HepG2 (cell line): ENCODE results near the gene FCHSD1. TPM values are rescaled to one million over a fixed set of nuclear protein-coding genes. Genes with fewer than 3 reads are reported as not detected.

Source experiments
- AFF4 ChIP-seq: sonication (generic); formaldehyde crosslinking; IDR thresholded peaks from 2 replicates; pipeline ENCODE4 v1.4.0; 2020; ENCODE audit warnings: missing genetic modification reagents
- ARNT2 ChIP-seq: sonication (generic); formaldehyde crosslinking; IDR thresholded peaks from 2 replicates; pipeline ENCODE4 v1.8.0; 2022; ENCODE audit warnings: mild to moderate bottlenecking, low read depth, missing genetic modification reagents, moderate library complexity
- GPN1 ChIP-seq: sonication (generic); formaldehyde crosslinking; IDR thresholded peaks from 2 replicates; pipeline ENCODE4 v1.5.1; 2020; ENCODE audit warnings: missing genetic modification reagents, borderline replicate concordance
- HDAC2 ChIP-seq: sonication (generic); formaldehyde crosslinking; IDR thresholded peaks from 2 replicates; pipeline ENCODE4 v1.4.0; 2020; ENCODE audit warnings: missing genetic modification reagents
- HNRNPLL ChIP-seq: fragments of 200-400 bp; formaldehyde crosslinking; IDR thresholded peaks from 2 replicates; pipeline ENCODE4 v1.6.1; 2017; ENCODE audit warnings: mild to moderate bottlenecking, low read depth, low read length; ENCODE audit not compliant: poor library complexity, severe bottlenecking
- KDM4B ChIP-seq: sonication (generic); formaldehyde crosslinking; IDR thresholded peaks from 2 replicates; pipeline ENCODE4 v1.4.0; 2020; ENCODE audit warnings: missing genetic modification reagents
- KLF15 ChIP-seq: sonication (generic); formaldehyde crosslinking; IDR thresholded peaks from 2 replicates; pipeline ENCODE4 v1.8.1; 2023; ENCODE audit warnings: borderline replicate concordance, mild to moderate bottlenecking, inconsistent platforms, missing genetic modification reagents, mixed read lengths
- MZF1 ChIP-seq: sonication (generic); formaldehyde crosslinking; IDR thresholded peaks from 2 replicates; pipeline ENCODE4 v1.8.1; 2023; ENCODE audit warnings: mild to moderate bottlenecking, missing genetic modification reagents, borderline replicate concordance
- POLR2A ChIP-seq, 2 experiments: IDR thresholded peaks; 2 replicates each; pipeline ENCODE4 v1.6.1; 2011; ENCODE audit warnings: low read depth in 2 of 2, low read length in 2 of 2, mild to moderate bottlenecking in 1 of 2, moderate library complexity in 1 of 2; ENCODE audit not compliant: insufficient read depth in 1 of 2
- POLR2AphosphoS5 ChIP-seq: IDR thresholded peaks from 2 replicates; pipeline ENCODE4 v1.6.1; 2012; ENCODE audit warnings: low read depth, low read length
- RBM39 ChIP-seq: fragments of 200-400 bp; formaldehyde crosslinking; IDR thresholded peaks from one replicate; pipeline ENCODE4 v1.6.1; 2018; ENCODE audit warnings: antibody characterized with exemption, mild to moderate bottlenecking, low read depth, low read length; ENCODE audit not compliant: poor library complexity, severe bottlenecking
- SP1 ChIP-seq, 2 experiments: fragments of 450-650 bp in 1 of 2; sonication (generic) in 1 of 2; formaldehyde crosslinking in 1 of 2; IDR thresholded peaks; 2 replicates each; pipeline versions ENCODE4 v1.4.0 to v1.6.1; 2016 to 2020; ENCODE audit warnings: missing genetic modification reagents in 1 of 2
- TAF15 ChIP-seq: fragments of 200-400 bp; formaldehyde crosslinking; IDR thresholded peaks from one replicate; pipeline ENCODE4 v1.6.1; 2018; ENCODE audit warnings: mild to moderate bottlenecking, low read depth, low read length; ENCODE audit not compliant: poor library complexity, severe bottlenecking
- ZBTB39 ChIP-seq: sonication (generic); formaldehyde crosslinking; IDR thresholded peaks from 2 replicates; pipeline ENCODE4 v1.5.0; 2020; ENCODE audit warnings: missing genetic modification reagents
- ZFP36L1 ChIP-seq: sonication (generic); formaldehyde crosslinking; IDR thresholded peaks from 2 replicates; pipeline ENCODE4 v1.8.0; 2022; ENCODE audit warnings: mild to moderate bottlenecking, missing genetic modification reagents, moderate library complexity
- ZFP90 ChIP-seq: sonication (generic); formaldehyde crosslinking; IDR thresholded peaks from 2 replicates; pipeline ENCODE4 v1.8.0; 2022; ENCODE audit warnings: missing genetic modification reagents, mild to moderate bottlenecking, inconsistent platforms, borderline replicate concordance
- ZNF205 ChIP-seq: IDR thresholded peaks from 2 replicates; pipeline ENCODE4 v1.6.1; 2018; ENCODE audit warnings: missing biosample characterization, missing genetic modification reagents
- ZNF225 ChIP-seq: sonication (generic); formaldehyde crosslinking; IDR thresholded peaks from 2 replicates; pipeline ENCODE4 v1.4.0; 2020; ENCODE audit warnings: mild to moderate bottlenecking, missing genetic modification reagents
- ZNF501 ChIP-seq: sonication (generic); formaldehyde crosslinking; IDR thresholded peaks from 2 replicates; pipeline ENCODE4 v1.5.1; 2020; ENCODE audit warnings: mild to moderate bottlenecking, moderate library complexity, missing genetic modification reagents
- ZNF614 ChIP-seq: IDR thresholded peaks from 2 replicates; pipeline ENCODE4 v1.6.1; 2018; ENCODE audit warnings: missing biosample characterization, missing genetic modification reagents, inconsistent platforms, borderline replicate concordance
- polyA plus RNA-seq, 8 experiments: library from polyadenylated mRNA; depleted of rRNA in 3 of 8; stranded (reverse) in 7 of 8; unstranded in 1 of 8; fragments of >200 nt; fragmentation: Illumina TruSeq in 4 of 8; extraction: Trizol in 4 of 8; gene quantifications; 2 replicates each; pipeline versions ENCODE4 v1.2.1 to v1.2.3, GENCODE V29; 2011 to 2016; ENCODE audit warnings: low read depth in 4 of 8, missing spikeins in 1 of 8, mixed read lengths in 1 of 8; ENCODE audit not compliant: insufficient read depth in 1 of 8
- total RNA-seq, 5 experiments: library from RNA; depleted of rRNA; stranded (reverse); fragments of >200 nt; fragmentation: Illumina TruSeq; extraction: Trizol; gene quantifications; 2 replicates each; pipeline ENCODE4 v1.2.3, GENCODE V29; 2016; ENCODE audit warnings: low read depth in 1 of 5

Gene FCHSD1
- total and polyA plus RNA-seq, 2 of the 13 experiments (the other 11 are each of a cell fraction or from before 2014, with no cell fraction given) = 5.5 to 15.4 TPM

- TF ChIP-seq ZFP90 (CRISPR knock-in tag) (0 out of 2 replicates have a peak, but pooled peaks have one; percentile 51), ZNF205 (CRISPR knock-in tag) (no peak), ZBTB39 (0 out of 2 replicates have a peak, but pooled peaks have one; percentile 22), MZF1 (no peak), HNRNPLL (peak; percentile 84), POLR2A (IDR thresholded peaks at IDR 0.05; ENCODE audit: insufficient read depth in 1 of 2, low read depth in 2 of 2, low read length in 2 of 2) (peak; percentile 67 to 90), GPN1 (CRISPR knock-in tag) (no peak), SP1 (IDR thresholded peaks at IDR 0.05) (no peak), SP1 (CRISPR knock-in tag; IDR thresholded peaks at IDR 0.05) (peak; percentile 90), KLF15 (CRISPR knock-in tag) (no peak), AFF4 (CRISPR knock-in tag) (no peak), POLR2AphosphoS5 (peak; percentile 77), ZFP36L1 (no peak), ZNF501 (CRISPR knock-in tag) (peak; percentile 90), ZNF614 (CRISPR knock-in tag) (no peak), ZNF225 (CRISPR knock-in tag) (no peak), TAF15 (peak; percentile 32), KDM4B (no peak), HDAC2 (CRISPR knock-in tag) (0 out of 2 replicates have a peak, but pooled peaks have one; percentile 19), RBM39 (peak; percentile 58), ARNT2 (CRISPR knock-in tag) (peak; percentile 38; the same call in 1 of the 2 replicates)
Observed at GRCh38 chr5:141636413-141637122, 14.7 kb downstream of the FCHSD1 start, which contains the start of the genes HDAC3 and RELL2 (continued).
